Testis (tissue), 3 donors: Measurements from ENCODE around the gene GNG14. TPM values are rescaled to one million over a fixed set of nuclear protein-coding genes. Genes with fewer than 3 reads are reported as not detected.

ENCODE experiments used
- DNase-seq: peaks from one replicate; pipeline ENCODE4 v3.0.0-alpha.2; 2019
- H3K27ac ChIP-seq, 2 donors: fragments of 200-600 bp; sonication (generic); one replicate each; pipeline ENCODE4 v1.5.1; 2019
- H3K27me3 ChIP-seq: fragments of 200-600 bp; sonication (generic); one replicate; pipeline ENCODE4 v1.5.1; 2019
- H3K36me3 ChIP-seq: fragments of 200-600 bp; sonication (generic); one replicate; pipeline ENCODE4 v1.5.1; 2017; ENCODE audit warnings: low read depth; ENCODE audit errors: missing control alignments
- H3K4me1 ChIP-seq: fragments of 200-600 bp; sonication (generic); one replicate; pipeline ENCODE4 v1.5.1; 2019
- H3K4me3 ChIP-seq, 2 donors: fragments of 200-600 bp; sonication (generic); one replicate each; pipeline ENCODE4 v1.5.1; 2017 to 2019
- H3K9me3 ChIP-seq: fragments of 200-600 bp; sonication (generic); one replicate; pipeline ENCODE4 v1.5.1; 2017
- CTCF ChIP-seq, 3 experiments: fragments of 450-650 bp in 2 of 3; fragments of 200-600 bp in 1 of 3; sonication (generic) in 1 of 3; IDR thresholded peaks; one replicate each; pipeline ENCODE4 v1.5.1; 2016 to 2019; ENCODE audit warnings: antibody characterized with exemption in 3 of 3, mild to moderate bottlenecking in 2 of 3, moderate library complexity in 1 of 3
- POLR2A ChIP-seq: fragments of 450-650 bp; IDR thresholded peaks from one replicate; pipeline ENCODE4 v1.6.1; 2017; ENCODE audit warnings: antibody characterized with exemption, mild to moderate bottlenecking, moderate library complexity
- WGBS, 2 donors: methylation state at CpG; one replicate each; pipeline ENCODE4 v1.1.5; 2018; 5-methylcytosine and 5-hydroxymethylcytosine counted together
- intact Hi-C: fragments of 100-400 bp; cut with DNase I; formaldehyde crosslinking; loops from one replicate; pipeline ENCODE4 v1.15.1; 2023; ENCODE audit warnings: low total_unique reads
- polyA plus RNA-seq: library from polyadenylated mRNA; stranded (reverse); fragments of 350-450 nt; fragmentation: Illumina TruSeq; extraction: RNeasy Lipid Tissue Mini Kit (QIAGEN cat#74804); gene quantifications from one replicate; pipeline ENCODE4 v1.2.3, GENCODE V29; 2014; ENCODE audit warnings: low read depth, low replicate concordance; ENCODE audit not compliant: insufficient read depth
- total RNA-seq, 2 donors: library from RNA; depleted of rRNA; stranded (reverse); fragments of >200 nt; gene quantifications; one replicate each; pipeline ENCODE4 v1.2.3, GENCODE V29; 2016

GNG14 gene
- total and polyA plus RNA-seq, 3 donors from 2014 or later = 4.5 TPM; not detected in 2

GRCh38 chr19:12689581-12690216, 1.9 kb downstream of the GNG14 start:
- H3K36me3 ChIP-seq = no peaks in the 10 kb centered on the region
- no peaks in the 10 kb centered on the region for H3K4me1 ChIP-seq
- no peak overlapping the region for H3K4me3 ChIP-seq
- no peak for DNase-seq
- no peak overlapping the region for H3K27ac ChIP-seq
- no peaks in the 10 kb centered on the region for H3K9me3 ChIP-seq
- WGBS, 2 donors = 76 to 88% methylated on average over 12 to 24 of the region's 26 CpGs
- TF ChIP-seq CTCF (IDR thresholded peaks at IDR 0.05) (no peak), POLR2A (no peak)
- no peaks in the 10 kb centered on the region for H3K27me3 ChIP-seq
- intact Hi-C loops = no loop called here

GRCh38 chr19:12692960-12693359, 5.2 kb downstream of the GNG14 start:
- Histone ChIP-seq H3K27ac (no peak overlapping the region), H3K27me3 (no peaks in the 10 kb centered on the region), H3K4me1 (peaks cover 12% of the 10 kb centered on the region), H3K4me3 (no peak overlapping the region), H3K36me3 (no peaks in the 10 kb centered on the region), H3K9me3 (no peaks in the 10 kb centered on the region)
- no peak for TF ChIP-seq POLR2A
- no peak for TF ChIP-seq CTCF (IDR thresholded peaks at IDR 0.05)
- no peak for DNase-seq
- intact Hi-C loops = no loop called here
- WGBS, 2 donors = 83 to 90% methylated on average over 3 to 5 of the region's 5 CpGs

- Histone ChIP-seq H3K27ac (no peak overlapping the region), H3K4me1 (peaks cover 12% of the 10 kb centered on the region), H3K9me3 (no peaks in the 10 kb centered on the region), H3K4me3 (no peak overlapping the region), H3K36me3 (no peaks in the 10 kb centered on the region), H3K27me3 (no peaks in the 10 kb centered on the region)
- intact Hi-C loops = no loop called here
- DNase-seq = no peak
- 91 to 98% methylated on average over 7 to 16 of the region's 16 CpGs for WGBS, 2 donors
- no peak for TF ChIP-seq POLR2A
- TF ChIP-seq CTCF (IDR thresholded peaks at IDR 0.05) = no peak
Measured at GRCh38 chr19:12694641-12695040, 6.8 kb downstream of the GNG14 start.

GRCh38 chr19:12695096-12695495, 7.3 kb downstream of the GNG14 start:
- no peaks in the 10 kb centered on the region for H3K36me3 ChIP-seq
- TF ChIP-seq CTCF (IDR thresholded peaks at IDR 0.05) (no peak), POLR2A (no peak)
- H3K4me1 ChIP-seq = peaks cover 12% of the 10 kb centered on the region
- 71 to 74% methylated on average over 1 to 2 of the region's 2 CpGs for WGBS, 2 donors
- DNase-seq = no peak
- no peaks in the 10 kb centered on the region for H3K27me3 ChIP-seq
- H3K27ac ChIP-seq = no peak overlapping the region
- no peaks in the 10 kb centered on the region for H3K9me3 ChIP-seq
- intact Hi-C loops = no loop called here
- no peak overlapping the region for H3K4me3 ChIP-seq

- Histone ChIP-seq H3K27ac (no peak overlapping the region), H3K9me3 (no peaks in the 10 kb centered on the region), H3K27me3 (no peaks in the 10 kb centered on the region), H3K4me3 (peak overlapping the region in 1 of 2 donors; percentile 83), H3K36me3 (no peaks in the 10 kb centered on the region), H3K4me1 (peaks cover 12% of the 10 kb centered on the region)
- no peak for TF ChIP-seq CTCF (IDR thresholded peaks at IDR 0.05)
- TF ChIP-seq POLR2A = no peak
- DNase-seq = no peak
- intact Hi-C loops = no loop called here
- 33 to 60% methylated on average over 1 of the region's 1 CpG for WGBS, 2 donors
Measured at GRCh38 chr19:12695514-12695913, 7.7 kb downstream of the GNG14 start.
